Osteoblast (primary cell): Measurements from ENCODE around the gene BPIFB2. TPM values are rescaled to one million over a fixed set of nuclear protein-coding genes. Genes with fewer than 3 reads are reported as not detected.

Source experiments
- DNase-seq: peaks from one replicate; pipeline ENCODE4 v3.0.0; 2011; ENCODE audit warnings: low spot score, mixed read lengths; ENCODE audit not compliant: insufficient read length; ENCODE audit errors: missing footprints
- H2AFZ ChIP-seq: 2 replicates; pipeline ENCODE4 v1.6.0; 2011; ENCODE audit warnings: mild to moderate bottlenecking, low read length
- H3K27ac ChIP-seq: 2 replicates; pipeline ENCODE4 v1.5.1; 2011; ENCODE audit warnings: mild to moderate bottlenecking, low read depth, low read length, moderate library complexity
- H3K27me3 ChIP-seq: 2 replicates; pipeline ENCODE4 v1.6.0; 2012; ENCODE audit warnings: mild to moderate bottlenecking, control low read depth, inconsistent platforms, low read length, moderate library complexity; ENCODE audit not compliant: insufficient read depth
- H3K36me3 ChIP-seq: 2 replicates; pipeline ENCODE4 v1.5.1; 2011; ENCODE audit warnings: mild to moderate bottlenecking, low read length, control low read depth, moderate library complexity; ENCODE audit not compliant: insufficient read depth
- H3K4me1 ChIP-seq: 2 replicates; pipeline ENCODE4 v1.5.1; 2011; ENCODE audit warnings: mild to moderate bottlenecking, low read length, control low read depth, moderate library complexity; ENCODE audit not compliant: insufficient read depth
- H3K4me2 ChIP-seq: 2 replicates; pipeline ENCODE4 v1.6.0; 2011; ENCODE audit warnings: mild to moderate bottlenecking, low read length; ENCODE audit not compliant: insufficient read depth
- H3K4me3 ChIP-seq: fragments of 200-600 bp; sonication (generic); 3 replicates; pipeline ENCODE4 v1.5.1; 2012; ENCODE audit warnings: mild to moderate bottlenecking, low read length, inconsistent platforms; ENCODE audit not compliant: insufficient read depth
- H3K79me2 ChIP-seq: 2 replicates; pipeline ENCODE4 v1.6.0; 2012; ENCODE audit warnings: mild to moderate bottlenecking, low read length, control low read depth, inconsistent platforms; ENCODE audit not compliant: insufficient read depth
- H3K9me3 ChIP-seq: 2 replicates; pipeline ENCODE4 v1.5.1; 2011; ENCODE audit warnings: low read depth, low read length, control low read depth
- H4K20me1 ChIP-seq: 2 replicates; pipeline ENCODE4 v1.6.0; 2012; ENCODE audit warnings: mild to moderate bottlenecking, low read length, control low read depth; ENCODE audit not compliant: insufficient read depth
- CTCF ChIP-seq: IDR thresholded peaks from 2 replicates; pipeline ENCODE4 v1.5.1; 2011; ENCODE audit warnings: mild to moderate bottlenecking, low read depth, low read length, moderate library complexity; ENCODE audit errors: extremely low read depth
- total RNA-seq: library from RNA; depleted of rRNA; stranded (reverse); fragments of >200 nt; gene quantifications from 2 replicates; pipeline ENCODE4 v1.2.3, GENCODE V29; 2012

BPIFB2 gene
- total RNA-seq, 1 donor = not detected

GRCh38 chr20:32985596-32985995, 21.9 kb upstream of the BPIFB2 start:
- H3K4me2 ChIP-seq = no peak overlapping the region
- no peak for DNase-seq
- H3K4me1 ChIP-seq = no peaks in the 10 kb centered on the region
- no peaks in the 10 kb centered on the region for H4K20me1 ChIP-seq
- no peaks in the 10 kb centered on the region for H3K79me2 ChIP-seq
- H3K36me3 ChIP-seq = no peaks in the 10 kb centered on the region
- TF ChIP-seq CTCF = no peak
- H3K27ac ChIP-seq = no peak overlapping the region
- H3K4me3 ChIP-seq = no peak overlapping the region
- no peaks in the 10 kb centered on the region for H3K27me3 ChIP-seq
- H3K9me3 ChIP-seq = no peaks in the 10 kb centered on the region
- H2AFZ ChIP-seq = no peak overlapping the region

- Histone ChIP-seq H2AFZ (no peak overlapping the region), H3K9me3 (no peaks in the 10 kb centered on the region), H3K36me3 (no peaks in the 10 kb centered on the region), H3K4me1 (no peaks in the 10 kb centered on the region), H4K20me1 (no peaks in the 10 kb centered on the region), H3K27me3 (peaks cover 6% of the 10 kb centered on the region), H3K27ac (no peak overlapping the region), H3K4me2 (no peak overlapping the region), H3K79me2 (no peaks in the 10 kb centered on the region), H3K4me3 (no peak overlapping the region)
- no peak for TF ChIP-seq CTCF
- no peak for DNase-seq
Measured at GRCh38 chr20:32986331-32986966, 21.1 kb upstream of the BPIFB2 start.

- Histone ChIP-seq H3K9me3 (no peaks in the 10 kb centered on the region), H3K4me2 (no peak overlapping the region), H4K20me1 (no peaks in the 10 kb centered on the region), H3K36me3 (no peaks in the 10 kb centered on the region), H3K27ac (no peak overlapping the region), H3K4me3 (no peak overlapping the region), H3K27me3 (peaks cover 9% of the 10 kb centered on the region), H3K79me2 (no peaks in the 10 kb centered on the region), H2AFZ (no peak overlapping the region), H3K4me1 (no peaks in the 10 kb centered on the region)
- TF ChIP-seq CTCF = no peak
- DNase-seq = no peak
Measured at GRCh38 chr20:32987044-32987825, 20.3 kb upstream of the BPIFB2 start.

GRCh38 chr20:32988008-32988407, 19.5 kb upstream of the BPIFB2 start:
- no peak for DNase-seq
- no peaks in the 10 kb centered on the region for H3K9me3 ChIP-seq
- H4K20me1 ChIP-seq = no peaks in the 10 kb centered on the region
- no peaks in the 10 kb centered on the region for H3K4me1 ChIP-seq
- H3K4me2 ChIP-seq = no peak overlapping the region
- no peaks in the 10 kb centered on the region for H3K79me2 ChIP-seq
- H2AFZ ChIP-seq = no peak overlapping the region
- no peak overlapping the region for H3K4me3 ChIP-seq
- peaks cover 9% of the 10 kb centered on the region for H3K27me3 ChIP-seq
- TF ChIP-seq CTCF = no peak
- H3K27ac ChIP-seq = no peak overlapping the region
- no peaks in the 10 kb centered on the region for H3K36me3 ChIP-seq
